H9 (cell line): Measurements from ENCODE around the gene XXYLT1. TPM values are rescaled to one million over a fixed set of nuclear protein-coding genes. Genes with fewer than 3 reads are reported as not detected.

Experiments used
- DNase-seq: peaks from one replicate; pipeline ENCODE4 v3.0.0-alpha.2; 2017
- H2AFZ ChIP-seq: one replicate; pipeline ENCODE4 v1.6.1; 2013; ENCODE audit warnings: mild to moderate bottlenecking, low read length, control low read depth, moderate library complexity
- H2AK5ac ChIP-seq: 2 replicates; pipeline ENCODE4 v1.6.1; 2013; ENCODE audit warnings: low read length, control low read depth, mixed read lengths; ENCODE audit not compliant: insufficient read length
- H2BK120ac ChIP-seq: one replicate; pipeline ENCODE4 v1.6.1; 2013; ENCODE audit warnings: low read depth, mild to moderate bottlenecking, low read length, control low read depth, inconsistent platforms; ENCODE audit not compliant: poor library complexity, severe bottlenecking
- H2BK12ac ChIP-seq: 2 replicates; pipeline ENCODE4 v1.6.1; 2013; ENCODE audit warnings: low read length, control low read depth, mixed read lengths, low read depth; ENCODE audit not compliant: insufficient read length
- H2BK15ac ChIP-seq: 2 replicates; pipeline ENCODE4 v1.6.1; 2013; ENCODE audit warnings: low read depth, low read length, control low read depth
- H2BK20ac ChIP-seq: one replicate; pipeline ENCODE4 v1.6.1; 2013; ENCODE audit warnings: low read depth, mild to moderate bottlenecking, low read length, control low read depth, inconsistent platforms; ENCODE audit not compliant: poor library complexity, severe bottlenecking
- H2BK5ac ChIP-seq: 2 replicates; pipeline ENCODE4 v1.6.1; 2013; ENCODE audit warnings: low read length, control low read depth, mixed read lengths; ENCODE audit not compliant: insufficient read length
- H3K14ac ChIP-seq: 2 replicates; pipeline ENCODE4 v1.6.1; 2013; ENCODE audit warnings: low read length, control low read depth; ENCODE audit not compliant: insufficient read depth
- H3K18ac ChIP-seq: 2 replicates; pipeline ENCODE4 v1.6.1; 2013; ENCODE audit warnings: low read depth, mild to moderate bottlenecking, mixed read lengths, low read length, control low read depth; ENCODE audit not compliant: insufficient read length
- H3K23ac ChIP-seq: 2 replicates; pipeline ENCODE4 v1.6.1; 2013; ENCODE audit warnings: low read length, control low read depth, mixed read lengths, low read depth; ENCODE audit not compliant: insufficient read length
- H3K23me2 ChIP-seq: 2 replicates; pipeline ENCODE4 v1.6.1; 2013; ENCODE audit warnings: low read depth, mild to moderate bottlenecking, mixed read lengths, low read length, control low read depth; ENCODE audit not compliant: insufficient read length, poor library complexity, severe bottlenecking
- H3K27ac ChIP-seq: 2 replicates; pipeline ENCODE4 v1.5.1; 2013; ENCODE audit warnings: low read length, control low read depth, mixed read lengths, low read depth; ENCODE audit not compliant: insufficient read length
- H3K27me3 ChIP-seq: 2 replicates; pipeline ENCODE4 v1.6.1; 2013; ENCODE audit warnings: low read length, control low read depth, inconsistent platforms; ENCODE audit not compliant: insufficient read depth
- H3K4ac ChIP-seq: 2 replicates; pipeline ENCODE4 v1.6.1; 2013; ENCODE audit warnings: low read depth, mild to moderate bottlenecking, control low read depth, inconsistent platforms, low read length, moderate library complexity
- H3K4me1 ChIP-seq: 2 replicates; pipeline ENCODE4 v1.6.1; 2013; ENCODE audit warnings: low read length, control low read depth, inconsistent platforms; ENCODE audit not compliant: insufficient read depth
- H3K4me2 ChIP-seq: 2 replicates; pipeline ENCODE4 v1.6.1; 2013; ENCODE audit warnings: low read length, control low read depth, mixed read lengths; ENCODE audit not compliant: insufficient read length, insufficient read depth
- H3K56ac ChIP-seq: 2 replicates; pipeline ENCODE4 v1.6.1; 2013; ENCODE audit warnings: low read depth, mild to moderate bottlenecking, mixed read lengths, low read length, control low read depth; ENCODE audit not compliant: insufficient read length
- H3K79me1 ChIP-seq: 2 replicates; pipeline ENCODE4 v1.6.1; 2013; ENCODE audit warnings: low read depth, mild to moderate bottlenecking, moderate library complexity, low read length, control low read depth, inconsistent platforms; ENCODE audit not compliant: insufficient read depth, poor library complexity, severe bottlenecking
- H3K79me2 ChIP-seq: 2 replicates; pipeline ENCODE4 v1.6.1; 2013; ENCODE audit warnings: low read length, control low read depth, inconsistent platforms; ENCODE audit not compliant: insufficient read depth
- H3K9ac ChIP-seq: 2 replicates; pipeline ENCODE4 v1.6.1; 2013; ENCODE audit warnings: low read length, control low read depth, mixed read lengths; ENCODE audit not compliant: insufficient read length; ENCODE audit errors: extremely low read depth
- H3K9me3 ChIP-seq: one replicate; pipeline ENCODE4 v1.6.1; 2013; ENCODE audit warnings: low read depth, low read length, inconsistent platforms; ENCODE audit not compliant: control insufficient read depth
- H3T11ph ChIP-seq: one replicate; pipeline ENCODE4 v1.6.1; 2013; ENCODE audit warnings: mild to moderate bottlenecking, low read length, control low read depth, inconsistent platforms
- H4K20me1 ChIP-seq: one replicate; pipeline ENCODE4 v1.6.1; 2013; ENCODE audit not compliant: control insufficient read depth, insufficient read length, insufficient read depth
- H4K5ac ChIP-seq: 2 replicates; pipeline ENCODE4 v1.6.1; 2013; ENCODE audit warnings: low read depth, mild to moderate bottlenecking, mixed read lengths, low read length, control low read depth; ENCODE audit not compliant: insufficient read length
- H4K8ac ChIP-seq: replicated peaks from 2 replicates; pipeline ENCODE4 v1.6.1; 2013; ENCODE audit warnings: low read length, control low read depth, mixed read lengths, low read depth; ENCODE audit not compliant: insufficient read length
- H4K91ac ChIP-seq: 2 replicates; pipeline ENCODE4 v1.6.1; 2013; ENCODE audit warnings: low read depth, mild to moderate bottlenecking, moderate library complexity, mixed read lengths, low read length, control low read depth; ENCODE audit not compliant: insufficient read length
- H3K27ac Mint-ChIP-seq, 3 experiments: 2 replicates in 2 of 3; 3 replicates in 1 of 3; pipeline ENCODE4 v1.8.0; 2020 to 2021; ENCODE audit warnings: mixed read lengths in 3 of 3, mild to moderate bottlenecking in 1 of 3, moderate library complexity in 1 of 3
- H3K27me3 Mint-ChIP-seq: 2 replicates; pipeline ENCODE4 v1.8.0; 2021; ENCODE audit warnings: low read depth, mild to moderate bottlenecking, moderate library complexity, mixed read lengths
- H3K36me3 Mint-ChIP-seq, 3 experiments: 2 replicates in 2 of 3; 3 replicates in 1 of 3; pipeline ENCODE4 v1.8.0; 2020 to 2021; ENCODE audit warnings: low read depth in 3 of 3, mixed read lengths in 3 of 3; ENCODE audit not compliant: insufficient read depth in 1 of 3
- H3K4me1 Mint-ChIP-seq, 2 experiments: 2 replicates each; pipeline ENCODE4 v1.8.0; 2020; ENCODE audit warnings: mixed read lengths in 2 of 2
- H3K4me3 Mint-ChIP-seq, 2 experiments: 2 replicates in 1 of 2; 3 replicates in 1 of 2; pipeline ENCODE4 v1.8.0; 2020 to 2021; ENCODE audit warnings: mild to moderate bottlenecking in 2 of 2, mixed read lengths in 2 of 2, moderate library complexity in 1 of 2
- H3K9me3 Mint-ChIP-seq, 2 experiments: 2 replicates in 1 of 2; 3 replicates in 1 of 2; pipeline ENCODE4 v1.8.0; 2020; ENCODE audit warnings: mild to moderate bottlenecking in 2 of 2, mixed read lengths in 2 of 2, moderate library complexity in 1 of 2
- CTCF ChIP-seq: fragments of 200-600 bp; sonication (generic); conservative IDR thresholded peaks from 3 replicates; pipeline ENCODE4 v1.8.0; 2021; ENCODE audit warnings: antibody characterized with exemption, mild to moderate bottlenecking
- WGBS: extraction: QIAGEN DNeasy Blood & Tissue Kit; methylation state at CpG from one replicate; pipeline ENCODE4 v1.1.7; 2013; ENCODE audit warnings: missing lambda C conversion rate, low lambda C conversion rate, mixed read lengths; ENCODE audit not compliant: insufficient read length; ENCODE audit errors: extremely low coverage; 5-methylcytosine and 5-hydroxymethylcytosine counted together
- total RNA-seq: library from RNA; stranded (reverse); gene quantifications from 2 replicates; pipeline ENCODE4 v1.2.1, GENCODE V29; 2021

XXYLT1 gene
- total RNA-seq, 1 experiment from 2014 or later: 22.7 TPM

- no peaks in the 10 kb centered on the region for H3K9me3 Mint-ChIP-seq
- TF ChIP-seq CTCF: no peak
These were observed 99.7 kb downstream of the XXYLT1 start for GRCh38 chr3:195171093-195171873.

More at GRCh38 chr3:195171093-195171873, 99.7 kb downstream of the XXYLT1 start:
- Histone ChIP-seq H4K91ac (no peak overlapping the region), H3K4me2 (no peak overlapping the region), H3K27ac (no peak overlapping the region), H2BK5ac (no peak overlapping the region), H3K4me1 (peaks cover 2% of the 10 kb centered on the region; the same call in 1 of the 2 replicates), H3K27me3 (no peaks in the 10 kb centered on the region), H2BK120ac (no peak overlapping the region), H3K9ac (no peak overlapping the region), H4K20me1 (peaks cover 2% of the 10 kb centered on the region), H3K9me3 (no peaks in the 10 kb centered on the region), H3K56ac (no peak overlapping the region), H3K14ac (no peak overlapping the region), H3K79me1 (no peaks in the 10 kb centered on the region), H3K23ac (no peak overlapping the region), H3K18ac (no peak overlapping the region), H4K8ac (no peak overlapping the region), H3T11ph (no peak overlapping the region), H3K79me2 (0 out of 2 replicates have a peak, but pooled peaks cover 5% of the 10 kb centered on the region), H2AFZ (no peak overlapping the region), H2BK12ac (no peak overlapping the region), H3K4ac (no peak overlapping the region), H2BK20ac (no peak overlapping the region), H2BK15ac (no peak overlapping the region), H3K23me2 (no peaks in the 10 kb centered on the region), H4K5ac (no peak overlapping the region), H2AK5ac (no peak overlapping the region)
- no CpG with 5 or more reads among the region's 15 CpGs for WGBS
- H3K27ac Mint-ChIP-seq: peak overlapping the region in 1 of 3 experiments; percentile 91; a peak in 2 of 7 replicates
- no peak overlapping the region for H3K4me3 Mint-ChIP-seq
- peaks cover 6 to 9% (median 7%) of the 10 kb centered on the region in 3 experiments; a peak in 5 of 7 replicates for H3K36me3 Mint-ChIP-seq
- peaks cover 16 to 18% of the 10 kb centered on the region in 2 experiments for H3K4me1 Mint-ChIP-seq
- DNase-seq: no peak
- no peaks in the 10 kb centered on the region; the same call in 1 of the 2 replicates for H3K27me3 Mint-ChIP-seq
